Stimulated activated CD4-positive, alpha-beta T cell treated with anti-CD3 and anti-CD28 coated beads, Interleukin-4, amount 100 ng/mL, for 24 hours (primary cell): ENCODE data around the gene SEC14L5.
"Not testable (repeated sequence)": the region's sequence is repeated elsewhere in the genome, so short reads cannot be mapped to it uniquely, and the experiment has no call there.

ENCODE experiments used
- DNase-seq: peaks from one replicate; pipeline ENCODE4 v3.0.0-alpha.2; 2020

SEC14L5 gene

GRCh38 chr16:4957420-4957719 is 760 bp upstream of the SEC14L5 start:
- no peak for DNase-seq

GRCh38 chr16:4958510-4959438 is 644 bp downstream of the SEC14L5 start:
- DNase-seq: no peak

GRCh38 chr16:4960579-4960978 is 2.4 kb downstream of the SEC14L5 start:
- no peak for DNase-seq

- no peak for DNase-seq
These were observed 4.6 kb downstream of the SEC14L5 start for GRCh38 chr16:4962716-4963115.

- DNase-seq: not testable (repeated sequence)
These were observed 5.4 kb downstream of the SEC14L5 start for GRCh38 chr16:4963527-4963926.

GRCh38 chr16:4966736-4967453 is 8.8 kb downstream of the SEC14L5 start:
- no peak for DNase-seq

GRCh38 chr16:4968278-4968677 is 10.1 kb downstream of the SEC14L5 start:
- not testable (repeated sequence) for DNase-seq

GRCh38 chr16:4968879-4969483 is 10.9 kb downstream of the SEC14L5 start:
- DNase-seq: no peak

GRCh38 chr16:4970010-4970409 is 11.9 kb downstream of the SEC14L5 start:
- no peak for DNase-seq

- no peak for DNase-seq
These were observed 14.9 kb downstream of the SEC14L5 start for GRCh38 chr16:4972938-4973587.

- DNase-seq: no peak
These were observed 17.9 kb downstream of the SEC14L5 start for GRCh38 chr16:4976079-4976478.

- no peak for DNase-seq
These were observed 18.5 kb downstream of the SEC14L5 start for GRCh38 chr16:4976611-4977145.

- DNase-seq: no peak
These were observed 21.0 kb downstream of the SEC14L5 start for GRCh38 chr16:4979164-4979563.

- no peak for DNase-seq
These were observed 21.9 kb downstream of the SEC14L5 start for GRCh38 chr16:4979736-4980660.

- DNase-seq: no peak
These were observed 22.6 kb downstream of the SEC14L5 start for GRCh38 chr16:4980691-4981090.

GRCh38 chr16:4981473-4981872 is 23.3 kb downstream of the SEC14L5 start:
- no peak for DNase-seq

- no peak for DNase-seq
These were observed 24.1 kb downstream of the SEC14L5 start for GRCh38 chr16:4982056-4982867.

- no peak for DNase-seq
These were observed 26.3 kb downstream of the SEC14L5 start for GRCh38 chr16:4984174-4984990.

- no peak for DNase-seq
These were observed 29.1 kb downstream of the SEC14L5 start for GRCh38 chr16:4987250-4987579.
